CD14-positive monocyte (primary cell): Measurements from ENCODE around the gene LHX8. TPM values are rescaled to one million over a fixed set of nuclear protein-coding genes. Genes with fewer than 3 reads are reported as not detected.

ENCODE experiments used
- DNase-seq, 3 donors: peaks; one replicate each; pipeline ENCODE4 v3.0.0-alpha.2; 2011 to 2022
- H2AFZ ChIP-seq: 2 replicates; pipeline ENCODE4 v1.6.0; 2012; ENCODE audit warnings: mild to moderate bottlenecking, low read depth, low read length, inconsistent platforms; ENCODE audit not compliant: insufficient read depth, poor library complexity, severe bottlenecking
- H3K27ac ChIP-seq, 2 donors: 1 replicate in 1 of 2; 2 replicates in 1 of 2; pipeline ENCODE4 v1.5.1; 2012 to 2013; ENCODE audit warnings: low read length in 2 of 2, control low read depth in 1 of 2, inconsistent platforms in 1 of 2, low read depth in 1 of 2, mild to moderate bottlenecking in 1 of 2
- H3K27me3 ChIP-seq, 2 donors: one replicate each; pipeline versions ENCODE4 v1.6.0 to v1.6.1; 2011 to 2013; ENCODE audit warnings: low read length in 2 of 2; ENCODE audit not compliant: control insufficient read depth in 2 of 2, insufficient read depth in 2 of 2
- H3K36me3 ChIP-seq, 2 donors: replicated peaks in 1 of 2; 1 replicate in 1 of 2; 2 replicates in 1 of 2; pipeline versions ENCODE4 v1.5.1 to v1.6.1; 2012 to 2013; ENCODE audit warnings: low read length in 2 of 2, control low read depth in 1 of 2, inconsistent platforms in 1 of 2, mild to moderate bottlenecking in 1 of 2; ENCODE audit not compliant: insufficient read depth in 2 of 2, control insufficient read depth in 1 of 2
- H3K4me1 ChIP-seq, 2 donors: 1 replicate in 1 of 2; 2 replicates in 1 of 2; pipeline versions ENCODE4 v1.5.1 to v1.6.1; 2012 to 2013; ENCODE audit warnings: low read length in 2 of 2, control low read depth in 1 of 2, inconsistent platforms in 1 of 2, mild to moderate bottlenecking in 1 of 2, moderate library complexity in 1 of 2; ENCODE audit not compliant: insufficient read depth in 2 of 2, control insufficient read depth in 1 of 2
- H3K4me2 ChIP-seq: replicated peaks from 2 replicates; pipeline ENCODE3; 2012; ENCODE audit warnings: low read length, moderate library complexity, mild to moderate bottlenecking; ENCODE audit not compliant: poor library complexity, severe bottlenecking; ENCODE audit errors: extremely low read depth
- H3K4me3 ChIP-seq, 3 experiments: fragments of 200-600 bp in 1 of 3; sonication (generic) in 1 of 3; replicated peaks in 1 of 3; 1 replicate in 2 of 3; 2 replicates in 1 of 3; pipeline ENCODE4 v1.5.1; 2011 to 2013; ENCODE audit warnings: low read length in 3 of 3, mild to moderate bottlenecking in 3 of 3, control low read depth in 2 of 3, low read depth in 2 of 3, inconsistent platforms in 1 of 3, moderate library complexity in 1 of 3
- H3K79me2 ChIP-seq: 2 replicates; pipeline ENCODE4 v1.6.0; 2012; ENCODE audit warnings: mild to moderate bottlenecking, control low read depth, inconsistent platforms, low read length, moderate library complexity; ENCODE audit not compliant: insufficient read depth
- H3K9ac ChIP-seq: 2 replicates; pipeline ENCODE4 v1.6.0; 2017; ENCODE audit warnings: low read length, mild to moderate bottlenecking; ENCODE audit not compliant: insufficient read depth, poor library complexity, severe bottlenecking
- H3K9me3 ChIP-seq, 2 donors: replicated peaks in 1 of 2; 1 replicate in 1 of 2; 2 replicates in 1 of 2; pipeline versions ENCODE4 v1.5.1 to v1.6.1; 2012 to 2013; ENCODE audit warnings: low read length in 2 of 2, control low read depth in 1 of 2; ENCODE audit not compliant: control insufficient read depth in 1 of 2, insufficient read depth in 1 of 2
- H4K20me1 ChIP-seq: 2 replicates; pipeline ENCODE4 v1.6.0; 2012; ENCODE audit warnings: mild to moderate bottlenecking, low read length, control low read depth, moderate library complexity; ENCODE audit not compliant: insufficient read depth
- H3K27ac Mint-ChIP-seq, 7 donors: one replicate each; pipeline ENCODE4 v1.8.0; 2020; ENCODE audit warnings: mild to moderate bottlenecking in 7 of 7, mixed read lengths in 7 of 7, moderate library complexity in 6 of 7, inconsistent platforms in 2 of 7
- H3K27me3 Mint-ChIP-seq, 3 donors: one replicate each; pipeline ENCODE4 v1.8.0; 2021 to 2022; ENCODE audit warnings: low read depth in 3 of 3, mild to moderate bottlenecking in 3 of 3, mixed read lengths in 3 of 3, moderate library complexity in 3 of 3, inconsistent platforms in 1 of 3
- H3K36me3 Mint-ChIP-seq, 2 donors: one replicate each; pipeline ENCODE4 v1.8.0; 2020; ENCODE audit warnings: mixed read lengths in 2 of 2, inconsistent platforms in 1 of 2, mild to moderate bottlenecking in 1 of 2
- H3K4me1 Mint-ChIP-seq: one replicate; pipeline ENCODE4 v1.8.0; 2020; ENCODE audit warnings: mild to moderate bottlenecking, mixed read lengths
- H3K4me3 Mint-ChIP-seq, 2 donors: one replicate each; pipeline ENCODE4 v1.8.0; 2020; ENCODE audit warnings: mild to moderate bottlenecking in 2 of 2, mixed read lengths in 2 of 2, moderate library complexity in 1 of 2
- H3K9me3 Mint-ChIP-seq, 7 donors: one replicate each; pipeline ENCODE4 v1.8.0; 2020 to 2022; ENCODE audit warnings: mixed read lengths in 7 of 7, mild to moderate bottlenecking in 6 of 7, moderate library complexity in 6 of 7, inconsistent platforms in 2 of 7
- CTCF ChIP-seq: fragments of 200-600 bp; IDR thresholded peaks from one replicate; pipeline ENCODE4 v1.8.0; 2022; ENCODE audit warnings: antibody characterized with exemption, mild to moderate bottlenecking
- WGBS: methylation state at CpG from one replicate; pipeline ENCODE4 v1.1.5; 2013; ENCODE audit warnings: missing lambda C conversion rate; ENCODE audit not compliant: insufficient coverage; 5-methylcytosine and 5-hydroxymethylcytosine counted together
- intact Hi-C, 2 donors: fragments of 100-400 bp; cut with micrococcal nuclease; formaldehyde crosslinking; loops; one replicate each; pipeline versions ENCODE4 v1.15.0 to v1.15.1; 2023
- polyA plus RNA-seq, 3 donors: library from polyadenylated mRNA; depleted of rRNA in 1 of 3; unstranded in 2 of 3; stranded (reverse) in 1 of 3; fragments of 300-500 nt in 2 of 3; fragments of >200 nt in 1 of 3; fragmentation: Illumina TruSeq in 2 of 3; gene quantifications; 1 replicate in 2 of 3; 2 replicates in 1 of 3; pipeline ENCODE4 v1.2.3, GENCODE V29; 2012 to 2021

LHX8 gene
- polyA plus RNA-seq, 3 donors: not detected

DNA sequence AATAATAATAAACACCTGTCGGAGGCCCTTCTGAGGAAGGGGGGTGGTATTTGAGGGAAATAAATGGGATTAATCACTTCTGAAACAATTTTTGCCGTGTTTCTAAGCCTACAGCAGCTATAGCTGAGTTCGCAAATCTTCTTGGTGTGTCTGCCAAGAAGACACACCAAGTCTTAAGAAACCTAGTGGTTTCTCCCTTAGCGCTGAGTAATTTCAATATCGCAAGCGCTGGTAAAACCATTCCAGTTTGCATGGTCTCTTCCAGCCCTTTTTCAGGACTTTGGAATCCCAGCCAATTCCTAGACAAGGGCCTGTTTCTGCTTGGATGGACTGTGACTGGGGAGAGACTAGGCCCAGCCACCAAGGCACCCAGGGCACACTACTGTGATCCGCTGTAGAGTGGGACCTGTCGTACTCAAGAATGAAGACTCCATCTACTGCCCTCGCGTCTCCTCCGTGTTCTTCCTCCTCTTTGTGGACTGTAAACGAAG, 7.5 kb upstream of the LHX8 start:
- Histone ChIP-seq H3K36me3 (no peaks in the 10 kb centered on the region), H3K4me1 (no peaks in the 10 kb centered on the region), H2AFZ (no peak overlapping the region), H3K4me3 (no peak overlapping the region), H3K4me2 (no peak overlapping the region), H3K27ac (no peak overlapping the region), H3K9me3 (peaks cover 7 to 68% of the 10 kb centered on the region in 2 donors), H3K79me2 (no peaks in the 10 kb centered on the region), H4K20me1 (no peaks in the 10 kb centered on the region), H3K27me3 (peaks cover 59 to 90% of the 10 kb centered on the region in 2 donors), H3K9ac (no peak overlapping the region)
- Mint-ChIP-seq H3K27ac (no peak overlapping the region), H3K27me3 (peaks cover 73 to 79% (median 76%) of the 10 kb centered on the region in 3 donors), H3K4me1 (no peaks in the 10 kb centered on the region), H3K4me3 (peak overlapping the region in 1 of 2 donors; percentile 57), H3K36me3 (peaks cover 2 to 4% of the 10 kb centered on the region in 2 donors), H3K9me3 (peaks cover 11 to 60% (median 45%) of the 10 kb centered on the region in 7 donors)
- TF ChIP-seq CTCF: no peak
- DNase-seq: no peak
- 29% methylated on average over 11 of the region's 12 CpGs for WGBS
- intact Hi-C loops: no loop called here

GRCh38 chr1:75127916-75128717, 6.1 kb upstream of the LHX8 start:
- no peak overlapping the region for H3K4me3 ChIP-seq
- no peak for TF ChIP-seq CTCF
- H3K4me2 ChIP-seq: no peak overlapping the region
- H3K36me3 Mint-ChIP-seq: peaks cover 2 to 4% of the 10 kb centered on the region in 2 donors
- H3K4me3 Mint-ChIP-seq: peak overlapping the region in 1 of 2 donors; percentile 79
- peaks cover 88 to 94% (median 91%) of the 10 kb centered on the region in 3 donors for H3K27me3 Mint-ChIP-seq
- peaks cover 10 to 82% of the 10 kb centered on the region in 2 donors for H3K9me3 ChIP-seq
- H2AFZ ChIP-seq: no peak overlapping the region
- H3K4me1 ChIP-seq: no peaks in the 10 kb centered on the region
- H3K27me3 ChIP-seq: peaks cover 73 to 100% of the 10 kb centered on the region in 2 donors
- H3K9ac ChIP-seq: no peak overlapping the region
- no peaks in the 10 kb centered on the region for H3K4me1 Mint-ChIP-seq
- no peaks in the 10 kb centered on the region for H3K36me3 ChIP-seq
- intact Hi-C loops: no loop called here
- no peaks in the 10 kb centered on the region for H3K79me2 ChIP-seq
- no peaks in the 10 kb centered on the region for H4K20me1 ChIP-seq
- H3K9me3 Mint-ChIP-seq: peaks cover 11 to 74% (median 49%) of the 10 kb centered on the region in 7 donors
- WGBS: 14% methylated on average over 14 of the region's 27 CpGs
- no peak overlapping the region for H3K27ac Mint-ChIP-seq
- no peak for DNase-seq
- no peak overlapping the region for H3K27ac ChIP-seq
